ENCODE data around the gene MUC4. TPM values are rescaled to one million over a fixed set of nuclear protein-coding genes. Genes with fewer than 3 reads are reported as not detected.
"Not testable (repeated sequence)": the region's sequence is repeated elsewhere in the genome, so short reads cannot be mapped to it uniquely, and the experiment has no call there.

Gene MUC4
- total and polyA plus RNA-seq, 4 donors: not detected

DNA sequence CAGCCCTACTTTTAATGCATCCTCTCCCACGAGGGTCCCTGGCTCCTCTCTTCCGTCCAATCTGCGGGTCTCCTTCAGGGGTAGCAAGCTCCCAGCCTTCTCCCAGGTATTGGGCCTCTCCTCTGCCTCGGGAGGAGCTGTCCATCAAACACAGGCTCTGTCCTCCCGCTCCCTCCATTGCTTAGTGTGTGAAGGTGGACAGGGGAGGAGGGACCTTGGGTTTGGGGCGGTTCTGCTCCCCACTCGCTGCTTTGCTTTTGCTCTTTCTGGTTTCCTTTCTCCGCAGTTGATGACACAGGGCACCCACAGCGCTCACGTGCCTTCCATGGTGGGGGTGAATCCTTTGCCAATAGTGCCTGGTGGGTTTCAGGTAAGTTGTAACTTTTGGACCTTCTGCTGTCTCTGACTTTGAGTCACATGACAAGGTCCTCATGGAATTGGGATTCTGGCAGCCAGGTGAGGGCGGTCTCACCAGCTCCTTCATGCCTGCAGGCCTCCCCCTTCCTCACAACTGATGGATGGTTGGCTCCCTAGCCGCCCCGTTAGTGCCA is 72.1 kb downstream of the MUC4 start:
- Histone ChIP-seq H3K4me3 (ENCODE audit: low read depth in 1 of 3, low read length in 3 of 3) (no peak overlapping the region), H3K9ac (ENCODE audit: low read depth in 1 of 2, low read length in 2 of 2) (no peak overlapping the region), H3K27ac (ENCODE audit: low read depth in 1 of 2, low read length in 2 of 2) (no peak overlapping the region), H3K36me3 (ENCODE audit: control insufficient read depth in 4 of 4, insufficient read depth in 3 of 4, low read depth in 1 of 4, low read length in 3 of 4) (peaks cover 0 to 16% (median 10%) of the 10 kb centered on the region in 4 donors), H3K4me1 (ENCODE audit: control insufficient read depth in 4 of 4, insufficient read depth in 4 of 4, low read length in 3 of 4) (no peaks in the 10 kb centered on the region), H3K9me3 (ENCODE audit: control insufficient read depth in 4 of 4, low read length in 3 of 4) (no peaks in the 10 kb centered on the region), H3K27me3 (ENCODE audit: control insufficient read depth in 4 of 4, insufficient read depth in 4 of 4, low read length in 3 of 4) (no peaks in the 10 kb centered on the region)
- no peak for DNase-seq (ENCODE audit: low spot score)
- TF ChIP-seq RXRA (IDR thresholded peaks at IDR 0.05) (no peak), FOXA1 (IDR thresholded peaks at IDR 0.05) (no peak)
- 85% methylated on average over 13 of the region's 13 CpGs for WGBS

DNA sequence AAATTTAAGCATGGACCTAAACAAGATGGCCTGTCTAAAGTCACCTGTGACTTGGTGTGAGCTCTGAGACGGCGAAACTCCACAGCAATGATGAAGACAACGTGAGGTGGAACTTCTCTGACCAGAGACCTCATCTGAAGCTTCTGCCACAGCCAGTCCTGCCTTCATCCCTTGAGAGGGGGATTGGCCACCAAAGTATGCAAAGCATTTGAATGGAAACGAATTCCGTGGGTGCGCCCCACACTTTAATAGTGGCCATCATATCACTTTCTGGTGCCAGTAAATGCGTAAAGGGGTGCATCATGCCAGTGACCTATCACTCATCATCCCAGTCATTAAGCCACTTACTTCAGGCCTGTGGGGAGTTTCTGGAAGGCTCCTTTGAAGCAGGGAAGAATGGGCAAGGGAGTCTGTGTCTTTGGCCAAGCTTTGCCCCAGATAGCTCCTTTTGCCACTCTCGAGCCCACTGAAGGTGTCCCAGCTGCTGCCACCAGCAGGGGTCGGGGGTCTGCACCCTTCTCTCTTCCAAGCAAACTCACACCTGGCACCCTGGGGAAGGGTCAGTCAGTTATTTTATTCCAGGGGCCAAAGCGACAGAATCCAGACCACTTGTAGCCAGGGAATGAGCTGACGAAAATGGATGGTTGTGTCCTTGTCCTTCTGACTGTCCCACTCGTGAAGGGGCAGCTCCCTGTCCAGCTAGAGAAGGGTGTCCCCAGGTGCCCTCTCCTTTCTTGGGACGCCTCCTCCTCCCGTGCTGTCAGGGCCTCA is 73.3 kb downstream of the MUC4 start:
- H3K27ac ChIP-seq (ENCODE audit: low read depth in 1 of 2, low read length in 2 of 2): no peak overlapping the region
- H3K9me3 ChIP-seq (ENCODE audit: control insufficient read depth in 4 of 4, low read length in 3 of 4): no peaks in the 10 kb centered on the region
- 94% methylated on average over 14 of the region's 14 CpGs for WGBS
- TF ChIP-seq HNF4G (IDR thresholded peaks at IDR 0.05) (no peak), TAF1 (conservative IDR thresholded peaks at IDR 0.05) (no peak), FOXA2 (IDR thresholded peaks at IDR 0.05) (no peak), YY1 (IDR thresholded peaks at IDR 0.05) (no peak), HNF4A (conservative IDR thresholded peaks at IDR 0.05) (no peak), EGR1 (IDR thresholded peaks at IDR 0.05; ENCODE audit: low read depth in 2 of 2) (no peak), RAD21 (IDR thresholded peaks at IDR 0.05) (no peak), GABPA (IDR thresholded peaks at IDR 0.05 in 1 of 2, conservative IDR thresholded peaks at IDR 0.05 in 1 of 2) (no peak), FOXA1 (IDR thresholded peaks at IDR 0.05) (no peak), JUND (IDR thresholded peaks at IDR 0.05) (no peak), NR2F2 (IDR thresholded peaks at IDR 0.05) (no peak), SP1 (IDR thresholded peaks at IDR 0.05) (no peak), RXRA (IDR thresholded peaks at IDR 0.05) (no peak)
- TF ChIP-seq, protein P1, sequence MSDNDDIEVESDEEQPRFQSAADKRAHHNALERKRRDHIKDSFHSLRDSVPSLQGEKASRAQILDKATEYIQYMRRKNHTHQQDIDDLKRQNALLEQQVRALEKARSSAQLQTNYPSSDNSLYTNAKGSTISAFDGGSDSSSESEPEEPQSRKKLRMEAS (IDR thresholded peaks at IDR 0.05): no peak
- TF ChIP-seq, protein P2, sequence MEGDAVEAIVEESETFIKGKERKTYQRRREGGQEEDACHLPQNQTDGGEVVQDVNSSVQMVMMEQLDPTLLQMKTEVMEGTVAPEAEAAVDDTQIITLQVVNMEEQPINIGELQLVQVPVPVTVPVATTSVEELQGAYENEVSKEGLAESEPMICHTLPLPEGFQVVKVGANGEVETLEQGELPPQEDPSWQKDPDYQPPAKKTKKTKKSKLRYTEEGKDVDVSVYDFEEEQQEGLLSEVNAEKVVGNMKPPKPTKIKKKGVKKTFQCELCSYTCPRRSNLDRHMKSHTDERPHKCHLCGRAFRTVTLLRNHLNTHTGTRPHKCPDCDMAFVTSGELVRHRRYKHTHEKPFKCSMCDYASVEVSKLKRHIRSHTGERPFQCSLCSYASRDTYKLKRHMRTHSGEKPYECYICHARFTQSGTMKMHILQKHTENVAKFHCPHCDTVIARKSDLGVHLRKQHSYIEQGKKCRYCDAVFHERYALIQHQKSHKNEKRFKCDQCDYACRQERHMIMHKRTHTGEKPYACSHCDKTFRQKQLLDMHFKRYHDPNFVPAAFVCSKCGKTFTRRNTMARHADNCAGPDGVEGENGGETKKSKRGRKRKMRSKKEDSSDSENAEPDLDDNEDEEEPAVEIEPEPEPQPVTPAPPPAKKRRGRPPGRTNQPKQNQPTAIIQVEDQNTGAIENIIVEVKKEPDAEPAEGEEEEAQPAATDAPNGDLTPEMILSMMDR (IDR thresholded peaks at IDR 0.05; ENCODE audit: low read depth, low read length, missing input control): no peak
- TF ChIP-seq, protein P3, sequence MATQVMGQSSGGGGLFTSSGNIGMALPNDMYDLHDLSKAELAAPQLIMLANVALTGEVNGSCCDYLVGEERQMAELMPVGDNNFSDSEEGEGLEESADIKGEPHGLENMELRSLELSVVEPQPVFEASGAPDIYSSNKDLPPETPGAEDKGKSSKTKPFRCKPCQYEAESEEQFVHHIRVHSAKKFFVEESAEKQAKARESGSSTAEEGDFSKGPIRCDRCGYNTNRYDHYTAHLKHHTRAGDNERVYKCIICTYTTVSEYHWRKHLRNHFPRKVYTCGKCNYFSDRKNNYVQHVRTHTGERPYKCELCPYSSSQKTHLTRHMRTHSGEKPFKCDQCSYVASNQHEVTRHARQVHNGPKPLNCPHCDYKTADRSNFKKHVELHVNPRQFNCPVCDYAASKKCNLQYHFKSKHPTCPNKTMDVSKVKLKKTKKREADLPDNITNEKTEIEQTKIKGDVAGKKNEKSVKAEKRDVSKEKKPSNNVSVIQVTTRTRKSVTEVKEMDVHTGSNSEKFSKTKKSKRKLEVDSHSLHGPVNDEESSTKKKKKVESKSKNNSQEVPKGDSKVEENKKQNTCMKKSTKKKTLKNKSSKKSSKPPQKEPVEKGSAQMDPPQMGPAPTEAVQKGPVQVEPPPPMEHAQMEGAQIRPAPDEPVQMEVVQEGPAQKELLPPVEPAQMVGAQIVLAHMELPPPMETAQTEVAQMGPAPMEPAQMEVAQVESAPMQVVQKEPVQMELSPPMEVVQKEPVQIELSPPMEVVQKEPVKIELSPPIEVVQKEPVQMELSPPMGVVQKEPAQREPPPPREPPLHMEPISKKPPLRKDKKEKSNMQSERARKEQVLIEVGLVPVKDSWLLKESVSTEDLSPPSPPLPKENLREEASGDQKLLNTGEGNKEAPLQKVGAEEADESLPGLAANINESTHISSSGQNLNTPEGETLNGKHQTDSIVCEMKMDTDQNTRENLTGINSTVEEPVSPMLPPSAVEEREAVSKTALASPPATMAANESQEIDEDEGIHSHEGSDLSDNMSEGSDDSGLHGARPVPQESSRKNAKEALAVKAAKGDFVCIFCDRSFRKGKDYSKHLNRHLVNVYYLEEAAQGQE (IDR thresholded peaks at IDR 0.05): no peak
- TF ChIP-seq, protein P4, sequence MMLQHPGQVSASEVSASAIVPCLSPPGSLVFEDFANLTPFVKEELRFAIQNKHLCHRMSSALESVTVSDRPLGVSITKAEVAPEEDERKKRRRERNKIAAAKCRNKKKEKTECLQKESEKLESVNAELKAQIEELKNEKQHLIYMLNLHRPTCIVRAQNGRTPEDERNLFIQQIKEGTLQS (IDR thresholded peaks at IDR 0.05): no peak
- TF ChIP-seq, protein P5, sequence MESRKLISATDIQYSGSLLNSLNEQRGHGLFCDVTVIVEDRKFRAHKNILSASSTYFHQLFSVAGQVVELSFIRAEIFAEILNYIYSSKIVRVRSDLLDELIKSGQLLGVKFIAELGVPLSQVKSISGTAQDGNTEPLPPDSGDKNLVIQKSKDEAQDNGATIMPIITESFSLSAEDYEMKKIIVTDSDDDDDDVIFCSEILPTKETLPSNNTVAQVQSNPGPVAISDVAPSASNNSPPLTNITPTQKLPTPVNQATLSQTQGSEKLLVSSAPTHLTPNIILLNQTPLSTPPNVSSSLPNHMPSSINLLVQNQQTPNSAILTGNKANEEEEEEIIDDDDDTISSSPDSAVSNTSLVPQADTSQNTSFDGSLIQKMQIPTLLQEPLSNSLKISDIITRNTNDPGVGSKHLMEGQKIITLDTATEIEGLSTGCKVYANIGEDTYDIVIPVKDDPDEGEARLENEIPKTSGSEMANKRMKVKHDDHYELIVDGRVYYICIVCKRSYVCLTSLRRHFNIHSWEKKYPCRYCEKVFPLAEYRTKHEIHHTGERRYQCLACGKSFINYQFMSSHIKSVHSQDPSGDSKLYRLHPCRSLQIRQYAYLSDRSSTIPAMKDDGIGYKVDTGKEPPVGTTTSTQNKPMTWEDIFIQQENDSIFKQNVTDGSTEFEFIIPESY (IDR thresholded peaks at IDR 0.05): no peak
- no peak for DNase-seq (ENCODE audit: low spot score)
- H3K36me3 ChIP-seq (ENCODE audit: control insufficient read depth in 4 of 4, insufficient read depth in 3 of 4, low read depth in 1 of 4, low read length in 3 of 4): peaks cover 0 to 18% (median 12%) of the 10 kb centered on the region in 4 donors
- no peak overlapping the region for H3K4me3 ChIP-seq (ENCODE audit: low read depth in 1 of 3, low read length in 3 of 3)
- no peaks in the 10 kb centered on the region for H3K27me3 ChIP-seq (ENCODE audit: control insufficient read depth in 4 of 4, insufficient read depth in 4 of 4, low read length in 3 of 4)
- H3K4me1 ChIP-seq (ENCODE audit: control insufficient read depth in 4 of 4, insufficient read depth in 4 of 4, low read length in 3 of 4): no peaks in the 10 kb centered on the region
- H3K9ac ChIP-seq (ENCODE audit: low read depth in 1 of 2, low read length in 2 of 2): no peak overlapping the region

DNA sequence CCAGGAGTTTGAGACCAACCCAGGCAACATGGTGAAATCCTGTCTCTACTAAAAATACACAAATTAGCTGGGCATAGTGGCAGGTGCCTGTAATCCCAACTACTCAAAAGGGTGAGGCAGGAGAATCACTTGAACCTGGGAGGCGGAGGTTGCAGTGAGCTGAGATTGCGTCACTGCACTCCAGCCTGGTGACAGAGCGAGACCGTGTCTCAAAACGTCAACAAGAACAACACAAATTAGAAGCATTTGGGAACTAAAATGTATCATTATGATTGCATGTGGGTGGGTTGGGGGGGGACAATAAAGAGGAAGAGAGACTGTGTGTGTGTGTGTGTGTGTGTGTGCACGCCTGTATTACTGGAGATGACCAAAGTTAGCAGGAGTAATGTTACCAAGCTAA is 73.9 kb downstream of the MUC4 start:
- not testable (repeated sequence) for H3K4me3 ChIP-seq (ENCODE audit: low read depth in 1 of 3, low read length in 3 of 3); H3K4me1 ChIP-seq (ENCODE audit: control insufficient read depth in 4 of 4, insufficient read depth in 4 of 4, low read length in 3 of 4); H3K27me3 ChIP-seq (ENCODE audit: control insufficient read depth in 4 of 4, insufficient read depth in 4 of 4, low read length in 3 of 4); H3K27ac ChIP-seq (ENCODE audit: low read depth in 1 of 2, low read length in 2 of 2); H3K9ac ChIP-seq (ENCODE audit: low read depth in 1 of 2, low read length in 2 of 2); H3K9me3 ChIP-seq (ENCODE audit: control insufficient read depth in 4 of 4, low read length in 3 of 4); DNase-seq (ENCODE audit: low spot score)
- 82% methylated on average over 6 of the region's 6 CpGs for WGBS
- H3K36me3 ChIP-seq (ENCODE audit: control insufficient read depth in 4 of 4, insufficient read depth in 3 of 4, low read depth in 1 of 4, low read length in 3 of 4): peaks cover 0 to 23% (median 16%) of the 10 kb centered on the region in 4 donors

All from liver (tissue), 9 donors.